GM23248 (cell line): ENCODE results near the gene AGXT.

ENCODE experiments used
- EZH2 ChIP-seq: fragments of 200-600 bp; sonication (generic); IDR thresholded peaks from 2 replicates; pipeline ENCODE4 v1.6.1; 2018; ENCODE audit warnings: antibody characterized with exemption, mild to moderate bottlenecking; ENCODE audit not compliant: insufficient read depth, poor library complexity, severe bottlenecking
- EZH2phosphoT487 ChIP-seq: fragments of 200-600 bp; sonication (generic); IDR thresholded peaks from 2 replicates; pipeline ENCODE4 v1.6.1; 2018; ENCODE audit warnings: antibody characterized with exemption, moderate library complexity, mild to moderate bottlenecking, low read depth; ENCODE audit not compliant: insufficient read depth

GRCh38 chr2:240892356-240892755 lies 23.7 kb downstream of the AGXT start:
- TF ChIP-seq EZH2phosphoT487, result no peak
- no peak for TF ChIP-seq EZH2
